MM.1S (cell line): ENCODE data around the gene DNAH10.

ENCODE experiments used
- DNase-seq: peaks from one replicate; pipeline ENCODE4 v3.0.0-alpha.2; 2015
- H2AFZ ChIP-seq: fragments of 300-600 bp; sonication (generic); 2 replicates; pipeline ENCODE4 v1.6.0; 2016; ENCODE audit warnings: antibody characterized with exemption, low read length
- H3F3A ChIP-seq: fragments of 300-600 bp; sonication (generic); 2 replicates; pipeline ENCODE4 v1.6.1; 2016; ENCODE audit warnings: mild to moderate bottlenecking, antibody characterized with exemption, low read length, moderate library complexity, mixed read lengths; ENCODE audit not compliant: insufficient read depth
- H3K27ac ChIP-seq: fragments of 300-600 bp; sonication (generic); 2 replicates; pipeline ENCODE4 v1.5.1; 2016; ENCODE audit warnings: mild to moderate bottlenecking, low read length
- H3K27me3 ChIP-seq: fragments of 300-600 bp; sonication (generic); replicated peaks from 2 replicates; pipeline ENCODE4 v1.6.0; 2016; ENCODE audit warnings: low read length; ENCODE audit not compliant: insufficient read depth
- H3K36me3 ChIP-seq: fragments of 300-600 bp; sonication (generic); replicated peaks from 2 replicates; pipeline ENCODE4 v1.6.1; 2016; ENCODE audit warnings: mild to moderate bottlenecking, low read length, mixed read lengths; ENCODE audit not compliant: insufficient read depth
- H3K4me1 ChIP-seq: fragments of 300-600 bp; sonication (generic); 2 replicates; pipeline ENCODE4 v1.6.1; 2016; ENCODE audit warnings: low read length, mixed read lengths
- H3K4me2 ChIP-seq: fragments of 300-600 bp; sonication (generic); 2 replicates; pipeline ENCODE4 v1.6.0; 2016; ENCODE audit warnings: low read depth, low read length
- H3K4me3 ChIP-seq: fragments of 300-600 bp; sonication (generic); 2 replicates; pipeline ENCODE4 v1.5.1; 2016; ENCODE audit warnings: low read length, mixed read lengths
- H3K79me2 ChIP-seq: fragments of 300-600 bp; sonication (generic); 2 replicates; pipeline ENCODE4 v1.6.1; 2016; ENCODE audit warnings: mixed run types, low read length, mixed read lengths
- H3K9ac ChIP-seq: fragments of 300-600 bp; sonication (generic); 2 replicates; pipeline ENCODE4 v1.6.1; 2016; ENCODE audit warnings: low read length, mixed read lengths
- H3K9me2 ChIP-seq: fragments of 300-600 bp; sonication (generic); replicated peaks from 2 replicates; pipeline ENCODE4 v1.6.1; 2016; ENCODE audit warnings: mild to moderate bottlenecking, low read length, mixed read lengths; ENCODE audit not compliant: insufficient read depth
- H3K9me3 ChIP-seq: fragments of 300-600 bp; sonication (generic); replicated peaks from 2 replicates; pipeline ENCODE4 v1.6.1; 2016; ENCODE audit warnings: mild to moderate bottlenecking, low read length, mixed read lengths; ENCODE audit not compliant: insufficient read depth
- H4K20me1 ChIP-seq: fragments of 300-600 bp; sonication (generic); 2 replicates; pipeline ENCODE4 v1.6.1; 2016; ENCODE audit warnings: mild to moderate bottlenecking, low read length, moderate library complexity, mixed read lengths; ENCODE audit not compliant: insufficient read depth
- EZH2 ChIP-seq: fragments of 300-600 bp; sonication (generic); optimal IDR thresholded peaks from 2 replicates; pipeline ENCODE3; 2017; ENCODE audit warnings: low read depth, mild to moderate bottlenecking, antibody characterized with exemption, low read length, mixed read lengths
- EZH2phosphoT487 ChIP-seq: fragments of 300-600 bp; sonication (generic); IDR thresholded peaks from 2 replicates; pipeline ENCODE4 v1.6.1; 2018; ENCODE audit warnings: antibody characterized with exemption, low read length
- TF ChIP-seq, protein P1 (sequence below): fragments of 300-600 bp; sonication (generic); IDR thresholded peaks from 2 replicates; pipeline ENCODE4 v1.5.1; 2016; ENCODE audit warnings: antibody characterized with exemption, low read length, mixed read lengths

Gene DNAH10

DNA sequence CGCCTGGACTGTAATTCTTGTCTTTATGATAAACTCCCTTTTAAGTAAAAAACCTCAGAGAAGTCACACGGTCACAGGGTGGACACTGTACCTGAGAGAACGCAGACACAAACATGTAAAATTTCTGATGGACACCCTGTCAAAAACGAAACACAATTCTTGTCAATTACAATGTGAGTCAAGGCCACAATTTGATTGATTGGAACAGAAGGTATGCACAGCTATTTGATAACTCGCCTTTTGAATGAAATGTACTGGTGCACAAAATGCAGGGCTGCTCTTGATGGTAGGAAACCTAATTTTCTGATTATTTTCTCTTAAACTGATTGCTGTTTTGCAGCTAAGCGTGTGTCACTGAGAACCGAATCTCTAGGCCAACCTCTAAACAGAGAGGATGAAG, 9.2 kb downstream of the DNAH10 start:
- TF ChIP-seq EZH2phosphoT487 = no peak
- Histone ChIP-seq H3K27me3 (peaks cover 9% of the 10 kb centered on the region), H3K4me1 (no peaks in the 10 kb centered on the region), H3K9me2 (no peaks in the 10 kb centered on the region), H2AFZ (no peak overlapping the region), H3K27ac (no peak overlapping the region), H3K79me2 (no peaks in the 10 kb centered on the region), H4K20me1 (no peaks in the 10 kb centered on the region), H3K36me3 (no peaks in the 10 kb centered on the region), H3K4me2 (no peak overlapping the region), H3K9ac (no peak overlapping the region), H3K4me3 (no peak overlapping the region), H3F3A (no peaks in the 10 kb centered on the region), H3K9me3 (no peaks in the 10 kb centered on the region)
- DNase-seq = no peak

DNA sequence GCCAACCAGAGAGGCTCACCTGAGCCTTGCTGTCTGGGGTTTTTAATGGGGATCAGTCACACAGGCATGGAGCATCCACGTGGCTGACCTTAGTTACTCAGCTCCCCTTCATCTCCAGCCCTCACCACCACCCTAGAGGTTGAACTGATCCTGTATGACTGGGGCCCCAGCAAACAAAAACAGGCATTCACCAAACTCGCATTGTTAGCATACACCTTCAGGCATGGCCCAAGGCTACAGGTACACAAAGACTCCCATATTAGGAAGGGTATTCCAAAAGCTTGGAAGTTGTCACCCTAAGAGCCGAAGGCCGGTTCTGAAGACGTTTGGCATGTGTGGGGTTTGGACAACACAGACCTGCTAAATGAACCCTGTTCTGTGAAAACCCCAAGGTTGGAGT, 10.0 kb downstream of the DNAH10 start:
- no peak for TF ChIP-seq EZH2
- H4K20me1 ChIP-seq = no peaks in the 10 kb centered on the region
- no peaks in the 10 kb centered on the region for H3K9me3 ChIP-seq
- H3K36me3 ChIP-seq = no peaks in the 10 kb centered on the region
- no peak overlapping the region for H2AFZ ChIP-seq
- no peak overlapping the region for H3K4me2 ChIP-seq
- H3F3A ChIP-seq = no peaks in the 10 kb centered on the region
- no peaks in the 10 kb centered on the region for H3K79me2 ChIP-seq
- no peak overlapping the region for H3K4me3 ChIP-seq
- no peaks in the 10 kb centered on the region for H3K9me2 ChIP-seq
- H3K9ac ChIP-seq = no peak overlapping the region
- H3K4me1 ChIP-seq = no peaks in the 10 kb centered on the region
- H3K27ac ChIP-seq = no peak overlapping the region
- peaks cover 9% of the 10 kb centered on the region for H3K27me3 ChIP-seq
- DNase-seq = no peak

DNA sequence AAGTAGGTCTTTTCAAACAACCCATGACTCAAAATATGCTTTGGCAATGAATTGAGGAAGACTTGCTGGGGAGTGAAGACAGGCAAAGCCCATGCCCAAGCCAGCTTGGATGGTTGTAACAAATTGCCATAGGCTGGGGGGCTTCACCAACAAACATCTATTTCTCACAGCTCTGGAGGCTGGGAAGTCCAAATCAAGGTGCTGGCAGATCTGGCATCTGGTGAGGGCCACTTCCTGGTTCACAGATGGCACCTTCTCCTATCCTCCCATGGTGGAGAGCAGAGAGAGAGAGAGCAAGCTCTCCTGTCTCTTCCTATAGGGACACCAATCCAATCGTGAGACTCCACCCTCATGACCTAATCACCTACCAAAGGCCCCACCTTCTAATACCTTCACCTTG, 11.3 kb downstream of the DNAH10 start:
- Histone ChIP-seq H3K79me2 (no peaks in the 10 kb centered on the region), H3K9ac (no peak overlapping the region), H3K36me3 (no peaks in the 10 kb centered on the region), H4K20me1 (no peaks in the 10 kb centered on the region), H3K4me1 (no peaks in the 10 kb centered on the region), H3K27ac (no peak overlapping the region), H3K27me3 (peaks cover 8% of the 10 kb centered on the region), H3K9me2 (no peaks in the 10 kb centered on the region), H3K4me2 (no peak overlapping the region), H3K9me3 (no peaks in the 10 kb centered on the region), H3F3A (no peaks in the 10 kb centered on the region), H3K4me3 (no peak overlapping the region), H2AFZ (no peak overlapping the region)
- TF ChIP-seq EZH2phosphoT487 (no peak), EZH2 (no peak)
- TF ChIP-seq, protein P1, sequence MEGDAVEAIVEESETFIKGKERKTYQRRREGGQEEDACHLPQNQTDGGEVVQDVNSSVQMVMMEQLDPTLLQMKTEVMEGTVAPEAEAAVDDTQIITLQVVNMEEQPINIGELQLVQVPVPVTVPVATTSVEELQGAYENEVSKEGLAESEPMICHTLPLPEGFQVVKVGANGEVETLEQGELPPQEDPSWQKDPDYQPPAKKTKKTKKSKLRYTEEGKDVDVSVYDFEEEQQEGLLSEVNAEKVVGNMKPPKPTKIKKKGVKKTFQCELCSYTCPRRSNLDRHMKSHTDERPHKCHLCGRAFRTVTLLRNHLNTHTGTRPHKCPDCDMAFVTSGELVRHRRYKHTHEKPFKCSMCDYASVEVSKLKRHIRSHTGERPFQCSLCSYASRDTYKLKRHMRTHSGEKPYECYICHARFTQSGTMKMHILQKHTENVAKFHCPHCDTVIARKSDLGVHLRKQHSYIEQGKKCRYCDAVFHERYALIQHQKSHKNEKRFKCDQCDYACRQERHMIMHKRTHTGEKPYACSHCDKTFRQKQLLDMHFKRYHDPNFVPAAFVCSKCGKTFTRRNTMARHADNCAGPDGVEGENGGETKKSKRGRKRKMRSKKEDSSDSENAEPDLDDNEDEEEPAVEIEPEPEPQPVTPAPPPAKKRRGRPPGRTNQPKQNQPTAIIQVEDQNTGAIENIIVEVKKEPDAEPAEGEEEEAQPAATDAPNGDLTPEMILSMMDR = no peak
- DNase-seq = no peak

DNA sequence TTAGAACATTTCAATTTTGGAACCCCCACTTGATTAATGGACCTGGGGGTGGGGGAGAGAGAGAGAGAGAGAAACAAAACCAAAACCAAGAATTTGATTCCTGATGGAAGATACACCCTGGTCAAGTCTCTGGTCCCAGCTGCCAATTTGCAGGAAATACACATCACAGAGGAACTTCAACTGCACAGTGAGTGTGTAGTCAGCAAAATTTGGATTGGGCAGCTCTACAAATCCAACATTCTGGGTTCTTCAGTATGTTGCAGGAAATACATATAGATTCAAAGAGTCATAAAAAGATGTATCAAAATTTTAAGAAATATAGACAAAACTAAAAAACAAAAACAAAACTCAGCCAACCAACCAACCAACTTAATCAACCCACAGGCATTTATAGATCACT, 17.4 kb downstream of the DNAH10 start:
- H4K20me1 ChIP-seq = no peaks in the 10 kb centered on the region
- no peaks in the 10 kb centered on the region for H3K79me2 ChIP-seq
- no peak overlapping the region for H3K27ac ChIP-seq
- no peaks in the 10 kb centered on the region for H3K9me3 ChIP-seq
- no peaks in the 10 kb centered on the region for H3K9me2 ChIP-seq
- no peak overlapping the region for H2AFZ ChIP-seq
- TF ChIP-seq EZH2phosphoT487 (no peak), EZH2 (no peak)
- TF ChIP-seq, protein P1 = no peak
- H3F3A ChIP-seq = no peaks in the 10 kb centered on the region
- no peaks in the 10 kb centered on the region for H3K27me3 ChIP-seq
- no peak overlapping the region for H3K4me2 ChIP-seq
- H3K4me1 ChIP-seq = no peaks in the 10 kb centered on the region
- H3K36me3 ChIP-seq = no peaks in the 10 kb centered on the region
- H3K4me3 ChIP-seq = no peak overlapping the region
- H3K9ac ChIP-seq = no peak overlapping the region
- DNase-seq = no peak
